ENCODE results near the gene MAPT. TPM values are rescaled to one million over a fixed set of nuclear protein-coding genes. Genes with fewer than 3 reads are reported as not detected.

MAPT gene
- total and polyA plus RNA-seq, 2 of the 4 experiments (the other 2 are of a cell fraction), result 0.18 to 0.19 TPM

GRCh38 chr17:45847747-45848146, 46.6 kb upstream of the MAPT start:
- Histone ChIP-seq H4K5ac (ENCODE audit: low read depth, low read length) (no peak overlapping the region), H3K79me1 (ENCODE audit: low read depth in 1 of 2, low read length in 2 of 2) (no peaks in the 10 kb centered on the region), H2BK5ac (ENCODE audit: low read depth, low read length, poor library complexity, severe bottlenecking) (no peak overlapping the region), H4K8ac (ENCODE audit: low read depth in 2 of 2, low read length in 2 of 2) (no peak overlapping the region), H3K23ac (ENCODE audit: low read depth, low read length) (no peak overlapping the region), H3K27me3 (ENCODE audit: control insufficient read depth, insufficient read depth, low read length) (peaks cover 11% of the 10 kb centered on the region), H3K9me3 (ENCODE audit: control insufficient read depth, insufficient read depth, low read length) (no peaks in the 10 kb centered on the region), H4K91ac (ENCODE audit: insufficient read depth, low read depth, low read length) (no peak overlapping the region), H3K4me2 (ENCODE audit: low read depth, low read length) (no peak overlapping the region), H3K9me1 (ENCODE audit: insufficient read depth, low read length) (no peaks in the 10 kb centered on the region), H3K9ac (ENCODE audit: low read depth, low read length) (no peak overlapping the region), H3K14ac (replicated peaks; ENCODE audit: low read depth, low read length) (no peak overlapping the region), H3K27ac (ENCODE audit: insufficient read depth, low read length) (no peak overlapping the region), H2BK20ac (ENCODE audit: low read depth, low read length) (no peak overlapping the region), H2BK15ac (ENCODE audit: low read depth, low read length) (no peak overlapping the region), H3K4me3 (ENCODE audit: insufficient read depth, low read depth, low read length) (no peak overlapping the region), H4K20me1 (ENCODE audit: insufficient read depth, low read length) (no peaks in the 10 kb centered on the region), H2BK120ac (ENCODE audit: low read depth, low read length) (no peak overlapping the region), H2AK9ac (replicated peaks; ENCODE audit: low read depth, low read length, poor library complexity) (no peak overlapping the region), H2AK5ac (ENCODE audit: low read depth, low read length) (no peak overlapping the region), H3K4ac (ENCODE audit: low read depth, low read length) (no peak overlapping the region), H3K56ac (ENCODE audit: extremely low read depth, insufficient read depth, low read length) (no peak overlapping the region), H3K4me1 (ENCODE audit: control insufficient read depth, insufficient read depth, low read length) (no peaks in the 10 kb centered on the region), H3K18ac (ENCODE audit: low read depth, low read length) (no peak overlapping the region), H2AFZ (replicated peaks; ENCODE audit: low read length, poor library complexity) (no peak overlapping the region), H3K36me3 (ENCODE audit: control insufficient read depth, insufficient read depth, low read length) (no peaks in the 10 kb centered on the region)
- dilution Hi-C loops (cut with HindIII; ENCODE audit: low sequenced_read_pairs, unreplicated experiment) (no loop called here), in situ Hi-C loops (cut with MboI; ENCODE audit: low sequenced_read_pairs) (loop anchor here (25.0 kb wide), 1 partner anchor 435 kb away; no protein-coding TSS in a partner anchor), intact Hi-C loops (cut with micrococcal nuclease) (no loop called here)
- no TSS peak for BruUV-seq (replicated peaks)
- ChIA-PET CTCF (no interaction called here), POLR2A (ENCODE audit: unreplicated experiment) (no interaction called here)
- WGBS, 2 experiments (ENCODE audit: extremely low coverage in 2 of 2, insufficient read length in 1 of 2), result no CpG with 5 or more reads among the region's 5 CpGs
- ATAC-seq (ENCODE audit: low read depth), result no peak
- DNase-seq, result no peak
- TF ChIP-seq CHD1 (IDR thresholded peaks at IDR 0.05; ENCODE audit: low read depth, low read length) (no peak), FOS (IDR thresholded peaks at IDR 0.05; ENCODE audit: low read depth, low read length) (no peak), RFX5 (IDR thresholded peaks at IDR 0.05; ENCODE audit: low read depth, low read length) (no peak), ELK1 (IDR thresholded peaks at IDR 0.05; ENCODE audit: borderline replicate concordance, low read depth, low read length) (no peak), POLR2A (IDR thresholded peaks at IDR 0.05; ENCODE audit: low read depth, low read length) (no peak), BHLHE40 (IDR thresholded peaks at IDR 0.05; ENCODE audit: low read depth, low read length) (no peak), MAFK (IDR thresholded peaks at IDR 0.05; ENCODE audit: low read depth, low read length) (no peak), RCOR1 (IDR thresholded peaks at IDR 0.05; ENCODE audit: insufficient replicate concordance, low read length) (no peak), CTCF (conservative IDR thresholded peaks at IDR 0.05; ENCODE audit: low read depth, low read length) (no peak)

Measured in IMR-90 (cell line).